Endodermal cell (in vitro differentiated cells): ENCODE results near the gene MZB1. TPM values are rescaled to one million over a fixed set of nuclear protein-coding genes. Genes with fewer than 3 reads are reported as not detected.

Source experiments
- DNase-seq: peaks from one replicate; pipeline ENCODE4 v3.0.0-alpha.2; 2017
- H3K27ac ChIP-seq: 2 replicates; pipeline ENCODE4 v1.5.1; 2013; ENCODE audit warnings: mild to moderate bottlenecking, low read depth, low read length, moderate library complexity
- H3K27me3 ChIP-seq: 2 replicates; pipeline ENCODE4 v1.6.1; 2013; ENCODE audit warnings: mild to moderate bottlenecking, low read length, moderate library complexity; ENCODE audit not compliant: insufficient read depth, control insufficient read depth, poor library complexity, severe bottlenecking
- H3K36me3 ChIP-seq: 2 replicates; pipeline ENCODE4 v1.7.0; 2013; ENCODE audit warnings: mild to moderate bottlenecking, low read length, moderate library complexity; ENCODE audit not compliant: control insufficient read depth, insufficient read depth
- H3K4me1 ChIP-seq: one replicate; pipeline ENCODE4 v1.7.0; 2013; ENCODE audit warnings: low read length; ENCODE audit not compliant: control insufficient read depth, insufficient read depth
- H3K4me3 ChIP-seq: 2 replicates; pipeline ENCODE4 v1.5.1; 2013; ENCODE audit warnings: mild to moderate bottlenecking, low read length, moderate library complexity
- H3K9ac ChIP-seq: 2 replicates; pipeline ENCODE4 v1.6.1; 2013; ENCODE audit warnings: mild to moderate bottlenecking, low read length, moderate library complexity; ENCODE audit not compliant: poor library complexity, severe bottlenecking; ENCODE audit errors: extremely low read depth
- H3K9me3 ChIP-seq: 2 replicates; pipeline ENCODE4 v1.6.1; 2013; ENCODE audit warnings: mild to moderate bottlenecking, low read length, moderate library complexity; ENCODE audit not compliant: control insufficient read depth
- H3K27ac Mint-ChIP-seq: 2 replicates; pipeline ENCODE4 v1.8.0; 2020; ENCODE audit warnings: mixed read lengths
- H3K27me3 Mint-ChIP-seq: 2 replicates; pipeline ENCODE4 v1.8.0; 2021; ENCODE audit warnings: mild to moderate bottlenecking, mixed read lengths; ENCODE audit not compliant: insufficient read depth
- H3K36me3 Mint-ChIP-seq: 2 replicates; pipeline ENCODE4 v1.8.0; 2020; ENCODE audit warnings: low read depth, mixed read lengths
- H3K4me1 Mint-ChIP-seq: 2 replicates; pipeline ENCODE4 v1.8.0; 2020; ENCODE audit warnings: mixed read lengths
- H3K4me3 Mint-ChIP-seq: 2 replicates; pipeline ENCODE4 v1.8.0; 2020; ENCODE audit warnings: mild to moderate bottlenecking, moderate library complexity, mixed read lengths
- H3K9me3 Mint-ChIP-seq: 2 replicates; pipeline ENCODE4 v1.8.0; 2020; ENCODE audit warnings: mild to moderate bottlenecking, mixed read lengths
- WGBS, 2 experiments: methylation state at CpG; one replicate each; pipeline versions ENCODE4 v1.1.5 to v1.1.7; 2013; ENCODE audit warnings: missing lambda C conversion rate in 2 of 2, mixed read lengths in 1 of 2; ENCODE audit not compliant: insufficient coverage in 1 of 2, insufficient read length in 1 of 2; 5-methylcytosine and 5-hydroxymethylcytosine counted together
- total RNA-seq, 2 donors: library from RNA; stranded (reverse); fragmentation: NEBNext Ultra II Directional in 1 of 2; extraction: Animal tissue kit (Norgen Biotek cat#: 25700) in 1 of 2; gene quantifications; 2 replicates in 1 of 2; 3 replicates in 1 of 2; pipeline ENCODE4 v1.2.1, GENCODE V29; 2021
- TF ChIP-seq, protein P1 (sequence below): fragments of 200-600 bp; sonication (generic); conservative IDR thresholded peaks from 2 replicates; pipeline ENCODE4 v1.5.0; 2021; ENCODE audit warnings: antibody characterized with exemption, mild to moderate bottlenecking

MZB1 gene
- total RNA-seq, 2 donors from 2014 or later: 0.57 to 0.60 TPM

DNA sequence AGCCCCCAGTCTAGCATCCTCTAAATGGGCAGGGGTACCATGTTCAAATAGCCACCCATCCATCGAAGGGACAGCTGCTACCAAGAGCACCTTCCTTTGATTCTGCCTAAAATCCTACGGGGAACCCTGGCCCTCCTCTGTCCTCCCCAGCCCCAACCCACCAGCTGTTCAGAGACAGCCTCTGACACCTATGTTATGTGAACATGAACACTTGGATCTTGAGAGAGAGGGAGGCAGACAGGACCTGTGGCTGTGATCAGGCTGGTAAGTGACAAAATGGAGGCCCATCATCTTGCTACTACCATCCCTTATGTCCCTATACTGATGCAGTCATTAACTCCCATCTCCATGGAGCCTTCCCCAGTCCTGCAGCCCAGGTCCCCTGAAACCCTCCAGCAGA, 14.8 kb downstream of the MZB1 start:
- no peaks in the 10 kb centered on the region for H3K27me3 Mint-ChIP-seq
- H3K9me3 Mint-ChIP-seq: peaks cover 2% of the 10 kb centered on the region

DNA sequence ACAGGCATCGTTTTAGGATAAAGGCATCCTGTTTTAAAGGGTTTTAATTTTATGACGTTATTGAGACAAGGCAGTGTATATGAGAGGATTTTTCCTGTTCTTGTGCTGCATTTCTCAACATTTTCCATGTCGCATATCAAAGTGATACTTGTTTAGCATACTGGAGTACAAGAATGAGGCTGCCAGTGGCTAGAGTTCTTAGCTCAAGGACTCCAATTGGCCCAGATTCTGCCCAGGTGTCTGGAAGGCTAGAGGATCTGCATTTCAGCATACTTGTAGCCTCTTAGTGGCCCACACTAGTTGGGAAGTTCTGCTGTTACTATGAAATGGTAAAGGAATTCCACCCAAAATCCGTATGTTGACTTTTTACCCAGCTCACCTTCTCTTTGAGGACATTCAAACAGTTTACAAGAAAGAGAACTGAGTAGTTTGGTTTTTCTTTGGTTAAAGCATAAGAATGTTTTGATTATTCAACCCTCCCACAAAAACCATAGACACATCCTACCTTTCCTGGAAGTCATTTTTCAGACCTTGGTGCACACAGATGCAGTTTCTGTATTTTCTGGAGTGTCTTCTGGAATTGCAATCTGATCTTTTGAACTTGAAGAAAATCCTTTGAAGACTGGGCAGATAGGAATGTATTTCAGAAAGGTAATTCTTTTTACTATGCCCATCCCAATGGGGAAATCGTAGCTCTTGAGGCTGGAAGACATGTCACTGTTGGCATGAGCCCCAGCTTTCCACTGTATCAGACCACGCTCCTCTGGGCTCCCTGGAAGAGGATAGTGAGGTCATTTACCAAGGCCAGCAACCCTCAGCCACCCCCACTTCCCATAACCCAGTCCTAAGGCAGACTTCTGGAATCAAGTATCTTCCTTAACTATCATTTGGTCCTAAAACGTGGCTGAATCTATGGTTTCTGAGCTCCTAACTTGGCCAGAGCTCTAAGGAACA, 18.0 kb downstream of the MZB1 start:
- H3K27ac Mint-ChIP-seq: no peak overlapping the region
- H3K27me3 Mint-ChIP-seq: no peaks in the 10 kb centered on the region
- no peaks in the 10 kb centered on the region for H3K4me1 Mint-ChIP-seq
- H3K4me3 Mint-ChIP-seq: no peak overlapping the region
- Histone ChIP-seq H3K27ac (no peak overlapping the region), H3K4me1 (no peaks in the 10 kb centered on the region), H3K27me3 (no peaks in the 10 kb centered on the region), H3K9ac (no peak overlapping the region), H3K4me3 (no peak overlapping the region), H3K9me3 (no peaks in the 10 kb centered on the region), H3K36me3 (peaks cover 57% of the 10 kb centered on the region)
- WGBS, 2 experiments: 92 to 97% methylated on average over 5 to 7 of the region's 7 CpGs
- peaks cover 52% of the 10 kb centered on the region for H3K36me3 Mint-ChIP-seq
- TF ChIP-seq, protein P1, sequence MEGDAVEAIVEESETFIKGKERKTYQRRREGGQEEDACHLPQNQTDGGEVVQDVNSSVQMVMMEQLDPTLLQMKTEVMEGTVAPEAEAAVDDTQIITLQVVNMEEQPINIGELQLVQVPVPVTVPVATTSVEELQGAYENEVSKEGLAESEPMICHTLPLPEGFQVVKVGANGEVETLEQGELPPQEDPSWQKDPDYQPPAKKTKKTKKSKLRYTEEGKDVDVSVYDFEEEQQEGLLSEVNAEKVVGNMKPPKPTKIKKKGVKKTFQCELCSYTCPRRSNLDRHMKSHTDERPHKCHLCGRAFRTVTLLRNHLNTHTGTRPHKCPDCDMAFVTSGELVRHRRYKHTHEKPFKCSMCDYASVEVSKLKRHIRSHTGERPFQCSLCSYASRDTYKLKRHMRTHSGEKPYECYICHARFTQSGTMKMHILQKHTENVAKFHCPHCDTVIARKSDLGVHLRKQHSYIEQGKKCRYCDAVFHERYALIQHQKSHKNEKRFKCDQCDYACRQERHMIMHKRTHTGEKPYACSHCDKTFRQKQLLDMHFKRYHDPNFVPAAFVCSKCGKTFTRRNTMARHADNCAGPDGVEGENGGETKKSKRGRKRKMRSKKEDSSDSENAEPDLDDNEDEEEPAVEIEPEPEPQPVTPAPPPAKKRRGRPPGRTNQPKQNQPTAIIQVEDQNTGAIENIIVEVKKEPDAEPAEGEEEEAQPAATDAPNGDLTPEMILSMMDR: no peak
- no peak for DNase-seq
- peaks cover 2% of the 10 kb centered on the region for H3K9me3 Mint-ChIP-seq

More for the DNA sequence above, 14.8 kb downstream of the MZB1 start:
- no peak overlapping the region for H3K27ac Mint-ChIP-seq
- no peak overlapping the region for H3K9ac ChIP-seq
- H3K27me3 ChIP-seq: no peaks in the 10 kb centered on the region
- H3K4me3 ChIP-seq: no peak overlapping the region
- H3K4me1 Mint-ChIP-seq: no peaks in the 10 kb centered on the region
- 94 to 100% methylated on average over 1 to 2 of the region's 2 CpGs for WGBS, 2 experiments
- peaks cover 33% of the 10 kb centered on the region for H3K36me3 ChIP-seq
- H3K9me3 ChIP-seq: no peaks in the 10 kb centered on the region
- peak; percentile 51 for DNase-seq
- no peaks in the 10 kb centered on the region for H3K4me1 ChIP-seq
- H3K4me3 Mint-ChIP-seq: no peak overlapping the region
- no peak overlapping the region for H3K27ac ChIP-seq
- H3K36me3 Mint-ChIP-seq: peaks cover 35% of the 10 kb centered on the region
- TF ChIP-seq, protein P1: no peak

DNA sequence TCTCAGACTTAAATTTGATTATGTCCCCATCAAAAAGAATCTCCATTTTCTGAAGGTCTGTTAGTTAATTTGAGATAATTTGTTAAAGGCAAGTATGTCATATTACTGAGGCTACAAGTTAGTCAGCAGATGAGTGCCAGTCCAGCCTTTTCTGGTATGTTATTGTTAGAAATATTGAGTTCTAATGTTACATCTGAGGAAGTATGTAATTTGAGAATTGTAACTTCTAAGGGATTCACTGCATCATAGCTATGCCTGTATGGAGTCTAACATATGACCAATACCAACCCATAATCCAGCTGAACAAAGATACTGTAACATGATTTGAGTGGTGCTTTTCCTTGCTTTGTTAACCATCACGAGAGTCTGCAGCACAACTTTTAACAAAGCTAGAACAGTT, 20.5 kb downstream of the MZB1 start:
- H3K27ac Mint-ChIP-seq: no peak overlapping the region
- Histone ChIP-seq H3K9ac (no peak overlapping the region), H3K4me3 (no peak overlapping the region), H3K36me3 (peaks cover 80% of the 10 kb centered on the region), H3K27ac (no peak overlapping the region), H3K4me1 (no peaks in the 10 kb centered on the region), H3K27me3 (no peaks in the 10 kb centered on the region), H3K9me3 (no peaks in the 10 kb centered on the region)
- WGBS, 2 experiments: 83% methylated on average over 1 of the region's 1 CpG; no CpG with 5 or more reads in 1 of the 2 experiments
- H3K27me3 Mint-ChIP-seq: no peaks in the 10 kb centered on the region
- H3K4me1 Mint-ChIP-seq: no peaks in the 10 kb centered on the region
- no peak overlapping the region for H3K4me3 Mint-ChIP-seq
- H3K36me3 Mint-ChIP-seq: peaks cover 66% of the 10 kb centered on the region
- DNase-seq: no peak
- TF ChIP-seq, protein P1: no peak
- H3K9me3 Mint-ChIP-seq: no peaks in the 10 kb centered on the region
